ENCODE results near the gene AMFR. TPM values are rescaled to one million over a fixed set of nuclear protein-coding genes. Genes with fewer than 3 reads are reported as not detected.
A peak's percentile ranks its signal among the peaks of the same experiment; 100 is the strongest.

Gene AMFR
- total RNA-seq, 1 experiment from 2014 or later = 89.4 TPM

- Histone ChIP-seq H3K36me3 (ENCODE audit: low read depth) (no peaks in the 10 kb centered on the region), H3F3A (ENCODE audit: insufficient read depth, low read depth) (no peaks in the 10 kb centered on the region), H3K9me2 (ENCODE audit: insufficient read depth) (no peaks in the 10 kb centered on the region), H3K4me1 (replicated peaks; ENCODE audit: insufficient read depth) (peaks cover 24% of the 10 kb centered on the region), H4K20me1 (ENCODE audit: insufficient read depth) (no peaks in the 10 kb centered on the region), H3K9me3 (ENCODE audit: insufficient read depth, low read depth) (no peaks in the 10 kb centered on the region), H3K79me2 (ENCODE audit: low read depth) (no peaks in the 10 kb centered on the region), H2AFZ (no peak overlapping the region), H3K4me2 (no peak overlapping the region), H3K4me3 (no peak overlapping the region), H3K27ac (no peak overlapping the region), H3K27me3 (ENCODE audit: insufficient read depth, low read depth) (no peaks in the 10 kb centered on the region)
- POLR2A ChIA-PET (ENCODE audit: unreplicated experiment) = no interaction called here
- intact Hi-C loops (cut with micrococcal nuclease; ENCODE audit: unreplicated experiment) = no loop called here
- no peak for TF ChIP-seq EZH2 (IDR thresholded peaks at IDR 0.05; ENCODE audit: low read depth)
- TF ChIP-seq CTCF (conservative IDR thresholded peaks at IDR 0.05) = no peak
- no TSS peak for BruUV-seq (replicated peaks)
- CTCF ChIA-PET = interaction anchor here (0.6 kb wide), 1 partner anchor 558 kb away, joined by 5 read pairs; no protein-coding TSS in a partner anchor
- DNase-seq = peak in 1 of 2 experiments; percentile 17
These were observed 78.2 kb downstream of the AMFR start for GRCh38 chr16:56347166-56347565.

- no peak overlapping the region for H3K27ac ChIP-seq
- no peak overlapping the region for H3K4me3 ChIP-seq
- ChIA-PET CTCF (interaction anchor here (0.6 kb wide), 1 partner anchor 559 kb away, joined by 5 read pairs; no protein-coding TSS in a partner anchor), POLR2A (ENCODE audit: unreplicated experiment) (no interaction called here)
- no peaks in the 10 kb centered on the region for H3K27me3 ChIP-seq (ENCODE audit: insufficient read depth, low read depth)
- H3K79me2 ChIP-seq (ENCODE audit: low read depth) = no peaks in the 10 kb centered on the region
- no peak for TF ChIP-seq EZH2 (IDR thresholded peaks at IDR 0.05; ENCODE audit: low read depth)
- no peak for TF ChIP-seq CTCF (conservative IDR thresholded peaks at IDR 0.05)
- no peaks in the 10 kb centered on the region for H4K20me1 ChIP-seq (ENCODE audit: insufficient read depth)
- no peak overlapping the region for H2AFZ ChIP-seq
- H3F3A ChIP-seq (ENCODE audit: insufficient read depth, low read depth) = no peaks in the 10 kb centered on the region
- H3K4me1 ChIP-seq (replicated peaks; ENCODE audit: insufficient read depth) = peaks cover 27% of the 10 kb centered on the region
- intact Hi-C loops (cut with micrococcal nuclease; ENCODE audit: unreplicated experiment) = no loop called here
- no peaks in the 10 kb centered on the region for H3K9me2 ChIP-seq (ENCODE audit: insufficient read depth)
- no peaks in the 10 kb centered on the region for H3K36me3 ChIP-seq (ENCODE audit: low read depth)
- H3K4me2 ChIP-seq = no peak overlapping the region
- DNase-seq = peak in 1 of 2 experiments; percentile 32
- H3K9me3 ChIP-seq (ENCODE audit: insufficient read depth, low read depth) = no peaks in the 10 kb centered on the region
- BruUV-seq (replicated peaks) = no TSS peak
These were observed 79.0 kb downstream of the AMFR start for GRCh38 chr16:56346131-56346890.

GRCh38 chr16:56345406-56346050 is 79.8 kb downstream of the AMFR start:
- no peak for DNase-seq
- Histone ChIP-seq H3K4me2 (no peak overlapping the region), H3K9me3 (ENCODE audit: insufficient read depth, low read depth) (no peaks in the 10 kb centered on the region), H3K4me1 (replicated peaks; ENCODE audit: insufficient read depth) (peaks cover 27% of the 10 kb centered on the region), H3K36me3 (ENCODE audit: low read depth) (no peaks in the 10 kb centered on the region), H3K27ac (no peak overlapping the region), H3K27me3 (ENCODE audit: insufficient read depth, low read depth) (no peaks in the 10 kb centered on the region), H3K4me3 (no peak overlapping the region), H2AFZ (no peak overlapping the region), H4K20me1 (ENCODE audit: insufficient read depth) (no peaks in the 10 kb centered on the region), H3K79me2 (ENCODE audit: low read depth) (no peaks in the 10 kb centered on the region), H3F3A (ENCODE audit: insufficient read depth, low read depth) (no peaks in the 10 kb centered on the region), H3K9me2 (ENCODE audit: insufficient read depth) (no peaks in the 10 kb centered on the region)
- ChIA-PET CTCF (interaction anchor here (0.9 to 2.1 kb wide), 2 partner anchors 7 to 11 kb away, joined by 3 to 13 read pairs; no protein-coding TSS in a partner anchor), POLR2A (ENCODE audit: unreplicated experiment) (interaction anchor here (0.6 kb wide), 1 partner anchor 402 kb away, joined by 9 read pairs; no protein-coding TSS in a partner anchor)
- intact Hi-C loops (cut with micrococcal nuclease; ENCODE audit: unreplicated experiment) = no loop called here
- BruUV-seq (replicated peaks) = no TSS peak
- no peak for TF ChIP-seq CTCF (conservative IDR thresholded peaks at IDR 0.05)
- no peak for TF ChIP-seq EZH2 (IDR thresholded peaks at IDR 0.05; ENCODE audit: low read depth)
